Endothelial cell of umbilical vein (primary cell): ENCODE measurements around the gene PTCD1. TPM values are rescaled to one million over a fixed set of nuclear protein-coding genes. Genes with fewer than 3 reads are reported as not detected.
A peak's percentile ranks its signal among the peaks of the same experiment; 100 is the strongest.

Experiments
- BruUV-seq: library from RNA; stranded (reverse); fragments of 400-500 nt; replicated peaks from 2 replicates; lab custom pipeline; 2021; lab: Mats Ljungman, UMichigan
- CTCF ChIA-PET: fragments of 300-600, 350-600 bp; sonication (Branson Sonifier 250); formaldehyde crosslinking; loops from one replicate; lab custom pipeline; 2021; ENCODE audit warnings: antibody characterized with exemption, inconsistent platforms; lab: Charles Lee
- POLR2A ChIA-PET: fragments of 300-600, 350-600 bp; sonication (Branson Sonifier 250); formaldehyde crosslinking; loops from one replicate; lab custom pipeline; 2021; ENCODE audit warnings: antibody characterized with exemption, inconsistent platforms; lab: Charles Lee
- DNase-seq: peaks from one replicate; pipeline ENCODE4 v3.0.0-alpha.2; 2011; ENCODE audit warnings: low read depth, low spot score
- FAIRE-seq: peaks from 2 replicates; lab custom pipeline; 2011; peaks lifted over from hg19 to GRCh38; lab: Jason Lieb, UNC
- H2AFZ ChIP-seq: 2 replicates; pipeline ENCODE4 v1.6.0; 2012; ENCODE audit warnings: low read depth, low read length, control low read depth, inconsistent platforms
- H3K27ac ChIP-seq: 2 replicates; pipeline ENCODE4 v1.5.1; 2011; ENCODE audit warnings: low read depth, mild to moderate bottlenecking, control low read depth, low read length, moderate library complexity; ENCODE audit not compliant: insufficient read depth
- H3K27me3 ChIP-seq, 2 experiments: 2 replicates each; pipeline versions ENCODE4 v1.6.0 to v1.6.1; 2011; ENCODE audit warnings: low read length in 2 of 2, mixed read lengths in 1 of 2; ENCODE audit not compliant: control insufficient read depth in 2 of 2, insufficient read depth in 2 of 2
- H3K36me3 ChIP-seq, 2 experiments: 2 replicates in 1 of 2; 3 replicates in 1 of 2; pipeline ENCODE4 v1.5.1; 2011; ENCODE audit warnings: low read length in 2 of 2, mild to moderate bottlenecking in 1 of 2, moderate library complexity in 1 of 2; ENCODE audit not compliant: control insufficient read depth in 2 of 2, insufficient read depth in 2 of 2; ENCODE audit errors: extremely low read depth in 1 of 2
- H3K4me1 ChIP-seq: 3 replicates; pipeline ENCODE4 v1.5.1; 2011; ENCODE audit warnings: mild to moderate bottlenecking, low read length; ENCODE audit not compliant: control insufficient read depth, insufficient read depth; ENCODE audit errors: extremely low read depth
- H3K4me2 ChIP-seq: 2 replicates; pipeline ENCODE4 v1.6.1; 2011; ENCODE audit warnings: low read length, control low read depth, mixed read lengths; ENCODE audit not compliant: insufficient read depth
- H3K4me3 ChIP-seq, 3 experiments: fragments of 200-600 bp in 1 of 3; sonication (generic), shearing (Covaris generic) in 1 of 3; replicated peaks in 1 of 3; 2 replicates each; pipeline ENCODE4 v1.5.1; 2011 to 2016; ENCODE audit warnings: control low read depth in 3 of 3, low read length in 3 of 3, mild to moderate bottlenecking in 2 of 3, inconsistent platforms in 1 of 3, low read depth in 1 of 3, moderate library complexity in 1 of 3; ENCODE audit not compliant: insufficient read depth in 1 of 3
- H3K79me2 ChIP-seq: 2 replicates; pipeline ENCODE4 v1.6.0; 2012; ENCODE audit warnings: low read length, inconsistent platforms; ENCODE audit not compliant: control insufficient read depth, insufficient read depth
- H3K9ac ChIP-seq: replicated peaks from 2 replicates; pipeline ENCODE3; 2011; ENCODE audit warnings: low read length, control low read depth; ENCODE audit not compliant: insufficient read depth; ENCODE audit errors: extremely low read depth
- H3K9me1 ChIP-seq: replicated peaks from 3 replicates; pipeline ENCODE4 v1.6.0; 2011; ENCODE audit warnings: mild to moderate bottlenecking, low read length; ENCODE audit not compliant: control insufficient read depth, insufficient read depth; ENCODE audit errors: extremely low read depth
- H3K9me3 ChIP-seq: replicated peaks from 2 replicates; pipeline ENCODE4 v1.5.1; 2012; ENCODE audit warnings: low read length, inconsistent platforms; ENCODE audit not compliant: control insufficient read depth, insufficient read depth
- H4K20me1 ChIP-seq: replicated peaks from 2 replicates; pipeline ENCODE3; 2011; ENCODE audit warnings: mild to moderate bottlenecking, low read length; ENCODE audit not compliant: control insufficient read depth, insufficient read depth; ENCODE audit errors: extremely low read depth
- EZH2 ChIP-seq: IDR thresholded peaks from 2 replicates; pipeline ENCODE4 v1.6.1; 2012; ENCODE audit warnings: borderline replicate concordance, low read depth, mild to moderate bottlenecking, moderate library complexity, low read length, inconsistent platforms; ENCODE audit not compliant: severe bottlenecking
- FOS ChIP-seq: IDR thresholded peaks from 2 replicates; pipeline ENCODE4 v1.6.1; 2011; ENCODE audit warnings: mild to moderate bottlenecking, low read length, moderate library complexity, borderline replicate concordance; ENCODE audit not compliant: insufficient read depth
- GATA2 ChIP-seq: IDR thresholded peaks from 2 replicates; pipeline ENCODE4 v1.7.0; 2011; ENCODE audit warnings: low read depth, mild to moderate bottlenecking, moderate library complexity, mixed read lengths, low read length; ENCODE audit not compliant: insufficient read length, insufficient read depth
- JUN ChIP-seq: IDR thresholded peaks from 2 replicates; pipeline ENCODE4 v1.6.1; 2011; ENCODE audit warnings: borderline replicate concordance, low read depth; ENCODE audit not compliant: insufficient read length, insufficient read depth
- MYC ChIP-seq: IDR thresholded peaks from one replicate; pipeline ENCODE4 v1.6.1; 2011; ENCODE audit warnings: mild to moderate bottlenecking, low read depth, low read length
- POLR2A ChIP-seq: IDR thresholded peaks from 2 replicates; pipeline ENCODE4 v1.6.1; 2012; ENCODE audit warnings: low read depth, mild to moderate bottlenecking, control low read depth, low read length
- POLR2AphosphoS5 ChIP-seq: IDR thresholded peaks from 2 replicates; pipeline ENCODE4 v1.6.1; 2012; ENCODE audit warnings: low read depth, mild to moderate bottlenecking, control low read depth, low read length, moderate library complexity; ENCODE audit not compliant: insufficient read depth
- dilution Hi-C: fragments of 300-500 bp; cut with MboI; formaldehyde crosslinking; loops from one replicate; pipeline ENCODE4 v1.15.0; 2019; ENCODE audit warnings: low sequenced_read_pairs; ENCODE audit not compliant: extremely low pct_ligation_motif_present
- intact Hi-C: fragments of 100-400 bp; cut with micrococcal nuclease; formaldehyde crosslinking; loops from one replicate; pipeline ENCODE4 v1.10.0; 2022
- polyA plus RNA-seq, 4 experiments: library from polyadenylated mRNA; depleted of rRNA in 3 of 4; stranded (reverse) in 3 of 4; unstranded in 1 of 4; fragments of >200 nt; gene quantifications; 2 replicates each; pipeline versions ENCODE4 v1.2.1 to v1.2.3, GENCODE V29; 2011 to 2012; ENCODE audit warnings: missing spikeins in 1 of 4
- total RNA-seq: library from RNA; stranded (reverse); gene quantifications from 2 replicates; pipeline ENCODE4 v1.2.3, GENCODE V29; 2021
- TF ChIP-seq, protein P1 (sequence below): IDR thresholded peaks from 2 replicates; pipeline ENCODE4 v1.6.1; 2011; ENCODE audit not compliant: insufficient read depth, insufficient read length
- TF ChIP-seq, protein P2 (sequence below), 2 donors: IDR thresholded peaks; 1 replicate in 1 of 2; 2 replicates in 1 of 2; pipeline ENCODE4 v1.5.1; 2011; ENCODE audit warnings: low read length in 2 of 2, mild to moderate bottlenecking in 2 of 2, moderate library complexity in 2 of 2, control low read depth in 1 of 2, inconsistent platforms in 1 of 2, low read depth in 1 of 2; ENCODE audit not compliant: insufficient read depth in 1 of 2; ENCODE audit errors: extremely low read depth in 1 of 2

The PTCD1 gene
- total and polyA plus RNA-seq, 2 donors (not counting 3 experiments of a cell fraction or from before 2014, with no cell fraction given), result 3.8 to 9.6 TPM

GRCh38 chr7:99383791-99384370, 54.7 kb downstream of the PTCD1 start:
- dilution Hi-C loops (no loop called here), intact Hi-C loops (no loop called here)
- H3K9me1 ChIP-seq, result no peaks in the 10 kb centered on the region
- ChIA-PET POLR2A (no interaction called here), CTCF (no interaction called here)
- no peak overlapping the region for H2AFZ ChIP-seq
- TF ChIP-seq POLR2A (no peak), POLR2AphosphoS5 (peak; percentile 32)
- H4K20me1 ChIP-seq, result no peaks in the 10 kb centered on the region
- no peaks in the 10 kb centered on the region for H3K27me3 ChIP-seq
- peaks cover 54% of the 10 kb centered on the region for H3K79me2 ChIP-seq
- no peak overlapping the region for H3K4me2 ChIP-seq
- DNase-seq, result no peak
- BruUV-seq, result no TSS peak
- peaks cover 18% of the 10 kb centered on the region for H3K4me1 ChIP-seq
- no peak overlapping the region for H3K27ac ChIP-seq
- H3K4me3 ChIP-seq, result no peak overlapping the region
- H3K9me3 ChIP-seq, result no peaks in the 10 kb centered on the region
- no peak overlapping the region for H3K9ac ChIP-seq
- peaks cover 16 to 24% of the 10 kb centered on the region in 2 experiments for H3K36me3 ChIP-seq
- FAIRE-seq, result no peak

- DNase-seq (no peak), FAIRE-seq (peak; percentile 18)
- ChIA-PET POLR2A (interaction anchor here (0.7 kb wide), 1 partner anchor 33 kb away, joined by 5 read pairs; no protein-coding TSS in a partner anchor), CTCF (no interaction called here)
- dilution Hi-C loops (no loop called here), intact Hi-C loops (no loop called here)
- H3K36me3 ChIP-seq, result peaks cover 13 to 21% of the 10 kb centered on the region in 2 experiments
- H3K4me2 ChIP-seq, result no peak overlapping the region
- H3K9me3 ChIP-seq, result no peaks in the 10 kb centered on the region
- TF ChIP-seq, protein P1, sequence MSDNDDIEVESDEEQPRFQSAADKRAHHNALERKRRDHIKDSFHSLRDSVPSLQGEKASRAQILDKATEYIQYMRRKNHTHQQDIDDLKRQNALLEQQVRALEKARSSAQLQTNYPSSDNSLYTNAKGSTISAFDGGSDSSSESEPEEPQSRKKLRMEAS, result no peak
- TF ChIP-seq POLR2AphosphoS5 (no peak), POLR2A (no peak), EZH2 (no peak), GATA2 (no peak), JUN (no peak), FOS (no peak), MYC (no peak)
- TF ChIP-seq, protein P2, sequence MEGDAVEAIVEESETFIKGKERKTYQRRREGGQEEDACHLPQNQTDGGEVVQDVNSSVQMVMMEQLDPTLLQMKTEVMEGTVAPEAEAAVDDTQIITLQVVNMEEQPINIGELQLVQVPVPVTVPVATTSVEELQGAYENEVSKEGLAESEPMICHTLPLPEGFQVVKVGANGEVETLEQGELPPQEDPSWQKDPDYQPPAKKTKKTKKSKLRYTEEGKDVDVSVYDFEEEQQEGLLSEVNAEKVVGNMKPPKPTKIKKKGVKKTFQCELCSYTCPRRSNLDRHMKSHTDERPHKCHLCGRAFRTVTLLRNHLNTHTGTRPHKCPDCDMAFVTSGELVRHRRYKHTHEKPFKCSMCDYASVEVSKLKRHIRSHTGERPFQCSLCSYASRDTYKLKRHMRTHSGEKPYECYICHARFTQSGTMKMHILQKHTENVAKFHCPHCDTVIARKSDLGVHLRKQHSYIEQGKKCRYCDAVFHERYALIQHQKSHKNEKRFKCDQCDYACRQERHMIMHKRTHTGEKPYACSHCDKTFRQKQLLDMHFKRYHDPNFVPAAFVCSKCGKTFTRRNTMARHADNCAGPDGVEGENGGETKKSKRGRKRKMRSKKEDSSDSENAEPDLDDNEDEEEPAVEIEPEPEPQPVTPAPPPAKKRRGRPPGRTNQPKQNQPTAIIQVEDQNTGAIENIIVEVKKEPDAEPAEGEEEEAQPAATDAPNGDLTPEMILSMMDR (IDR thresholded peaks at IDR 0.05; ENCODE audit: extremely low read depth in 1 of 2, insufficient read depth in 1 of 2, low read depth in 1 of 2, low read length in 2 of 2), result no peak
- H4K20me1 ChIP-seq, result no peaks in the 10 kb centered on the region
- H3K9me1 ChIP-seq, result no peaks in the 10 kb centered on the region
- H3K4me3 ChIP-seq, result no peak overlapping the region
- no peak overlapping the region for H3K27ac ChIP-seq
- peaks cover 54% of the 10 kb centered on the region for H3K79me2 ChIP-seq
- no TSS peak for BruUV-seq
- H3K9ac ChIP-seq, result no peak overlapping the region
- H3K4me1 ChIP-seq, result peaks cover 22% of the 10 kb centered on the region
- H3K27me3 ChIP-seq, result no peaks in the 10 kb centered on the region
- no peak overlapping the region for H2AFZ ChIP-seq
These were observed 55.4 kb downstream of the PTCD1 start for GRCh38 chr7:99383203-99383602.
